HG03571 (cell line): ENCODE data around the gene PIK3C2A.
"Not testable (repeated sequence)": the region's sequence is repeated elsewhere in the genome, so short reads cannot be mapped to it uniquely, and the experiment has no call there.

Experiments used
- ATAC-seq: cut with Tn5 transposase; IDR thresholded peaks from one replicate; pipeline ENCODE4 v1.9.1; 2021; ENCODE audit not compliant: unreplicated experiment

Gene PIK3C2A, protein sequence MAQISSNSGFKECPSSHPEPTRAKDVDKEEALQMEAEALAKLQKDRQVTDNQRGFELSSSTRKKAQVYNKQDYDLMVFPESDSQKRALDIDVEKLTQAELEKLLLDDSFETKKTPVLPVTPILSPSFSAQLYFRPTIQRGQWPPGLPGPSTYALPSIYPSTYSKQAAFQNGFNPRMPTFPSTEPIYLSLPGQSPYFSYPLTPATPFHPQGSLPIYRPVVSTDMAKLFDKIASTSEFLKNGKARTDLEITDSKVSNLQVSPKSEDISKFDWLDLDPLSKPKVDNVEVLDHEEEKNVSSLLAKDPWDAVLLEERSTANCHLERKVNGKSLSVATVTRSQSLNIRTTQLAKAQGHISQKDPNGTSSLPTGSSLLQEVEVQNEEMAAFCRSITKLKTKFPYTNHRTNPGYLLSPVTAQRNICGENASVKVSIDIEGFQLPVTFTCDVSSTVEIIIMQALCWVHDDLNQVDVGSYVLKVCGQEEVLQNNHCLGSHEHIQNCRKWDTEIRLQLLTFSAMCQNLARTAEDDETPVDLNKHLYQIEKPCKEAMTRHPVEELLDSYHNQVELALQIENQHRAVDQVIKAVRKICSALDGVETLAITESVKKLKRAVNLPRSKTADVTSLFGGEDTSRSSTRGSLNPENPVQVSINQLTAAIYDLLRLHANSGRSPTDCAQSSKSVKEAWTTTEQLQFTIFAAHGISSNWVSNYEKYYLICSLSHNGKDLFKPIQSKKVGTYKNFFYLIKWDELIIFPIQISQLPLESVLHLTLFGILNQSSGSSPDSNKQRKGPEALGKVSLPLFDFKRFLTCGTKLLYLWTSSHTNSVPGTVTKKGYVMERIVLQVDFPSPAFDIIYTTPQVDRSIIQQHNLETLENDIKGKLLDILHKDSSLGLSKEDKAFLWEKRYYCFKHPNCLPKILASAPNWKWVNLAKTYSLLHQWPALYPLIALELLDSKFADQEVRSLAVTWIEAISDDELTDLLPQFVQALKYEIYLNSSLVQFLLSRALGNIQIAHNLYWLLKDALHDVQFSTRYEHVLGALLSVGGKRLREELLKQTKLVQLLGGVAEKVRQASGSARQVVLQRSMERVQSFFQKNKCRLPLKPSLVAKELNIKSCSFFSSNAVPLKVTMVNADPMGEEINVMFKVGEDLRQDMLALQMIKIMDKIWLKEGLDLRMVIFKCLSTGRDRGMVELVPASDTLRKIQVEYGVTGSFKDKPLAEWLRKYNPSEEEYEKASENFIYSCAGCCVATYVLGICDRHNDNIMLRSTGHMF (N-terminal part only)

DNA sequence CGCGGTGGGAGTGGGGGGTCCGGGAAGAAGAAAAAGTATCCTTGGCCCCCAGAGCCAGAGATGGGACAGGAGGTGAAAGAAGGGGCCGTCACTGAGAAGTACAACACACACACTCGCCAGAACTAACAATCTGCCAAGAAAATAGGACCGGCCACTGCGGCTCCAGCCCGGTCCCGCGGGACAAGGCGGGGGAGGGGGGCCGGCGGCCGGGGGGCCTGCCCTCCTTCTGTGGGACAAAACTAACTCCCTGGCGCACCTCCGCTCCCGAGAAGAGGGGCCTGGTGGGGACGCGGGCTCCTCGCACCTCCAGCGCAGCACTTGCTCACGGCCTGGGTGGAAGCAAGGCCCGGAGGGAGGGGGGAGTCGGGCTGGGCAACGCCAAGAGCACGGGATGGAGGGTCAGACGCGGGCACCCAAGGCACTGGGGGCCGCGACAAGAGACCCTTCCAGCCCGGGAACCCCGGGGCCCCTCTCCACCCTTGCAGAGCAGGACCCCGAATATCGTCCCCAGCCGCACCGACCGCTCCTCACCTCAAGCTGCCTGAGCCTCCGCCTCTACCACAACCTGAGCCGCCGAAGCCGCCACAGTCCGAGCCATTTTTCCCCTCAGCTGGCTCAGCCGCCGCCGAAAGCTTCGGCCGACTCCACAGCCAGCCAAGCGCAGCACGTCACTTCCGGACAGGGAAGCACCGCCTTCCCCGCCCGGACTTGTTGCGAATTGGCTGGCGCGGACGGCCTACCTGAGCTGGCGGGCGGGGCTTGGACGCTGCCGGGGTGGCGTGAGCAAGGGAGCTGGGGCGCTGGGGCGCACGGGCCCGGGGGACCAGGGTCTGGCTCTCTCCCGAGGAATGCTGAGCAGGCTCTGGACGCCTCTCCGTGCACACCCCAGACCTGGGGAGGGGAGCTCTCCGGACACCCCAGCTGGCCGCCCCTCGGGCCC is at the start of gene PIK3C2A:
PIK3C2A (minus strand) TSS at position 670 of the 940 bp plus-strand sequence. CDS start 38,245 bp downstream, outside the sequence.
- peak; percentile 97 for ATAC-seq

DNA sequence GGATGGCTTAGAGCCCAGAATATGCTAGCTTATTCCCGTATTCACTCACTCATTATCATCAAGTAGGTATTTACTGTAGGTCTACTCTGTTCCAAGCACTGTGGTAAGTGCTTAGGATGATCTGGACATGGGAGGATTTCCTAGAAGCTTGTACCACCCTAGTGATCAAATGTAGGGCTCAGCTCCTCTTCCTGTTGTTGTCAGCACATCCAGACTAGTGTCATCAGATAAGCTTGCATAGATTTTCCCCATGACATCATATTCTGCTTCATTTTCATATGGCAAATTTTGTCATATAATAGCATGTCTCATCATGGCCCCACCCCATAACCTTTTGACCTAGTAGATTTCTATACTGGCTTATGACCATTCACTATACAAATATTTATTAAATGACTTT is 49.4 kb upstream of the PIK3C2A start:
- no peak for ATAC-seq

DNA sequence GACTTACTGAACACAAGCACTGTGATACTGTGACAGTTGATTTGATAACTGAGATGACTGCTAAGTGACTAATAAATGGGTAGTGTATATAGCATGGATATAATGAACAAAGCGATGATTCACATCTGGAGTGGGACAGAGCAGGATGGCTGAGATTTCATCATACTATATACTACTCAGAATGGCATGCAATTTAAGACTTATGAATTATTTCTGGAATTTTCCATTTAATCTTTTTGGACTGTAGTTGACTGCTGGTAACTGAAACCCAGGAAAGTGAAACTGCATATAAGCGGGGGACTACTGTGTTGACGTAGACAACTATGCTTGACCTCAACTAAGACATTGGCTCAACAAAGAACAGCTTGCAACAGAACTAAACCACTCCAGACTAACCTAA is 48.7 kb upstream of the PIK3C2A start:
- no peak for ATAC-seq

DNA sequence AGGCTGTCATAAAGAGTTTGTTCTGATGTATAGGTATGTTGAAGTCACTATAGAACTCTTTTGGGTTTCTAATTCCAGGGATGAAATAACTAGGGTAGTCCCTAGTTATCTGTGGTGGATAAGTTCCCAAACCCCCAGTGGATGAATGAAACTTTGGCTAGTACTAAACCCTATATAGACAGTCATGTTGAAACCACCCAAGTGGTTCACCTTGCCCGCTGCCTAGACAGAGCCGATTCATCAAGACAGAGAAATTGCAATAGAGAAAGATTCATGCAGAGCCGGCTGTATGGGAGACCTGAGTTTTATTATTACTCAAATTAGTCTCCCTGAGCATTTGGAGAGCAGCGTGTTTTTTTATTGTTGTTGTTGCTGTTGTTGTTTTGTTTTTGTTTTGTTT is 44.9 kb upstream of the PIK3C2A start:
- ATAC-seq: no peak

DNA sequence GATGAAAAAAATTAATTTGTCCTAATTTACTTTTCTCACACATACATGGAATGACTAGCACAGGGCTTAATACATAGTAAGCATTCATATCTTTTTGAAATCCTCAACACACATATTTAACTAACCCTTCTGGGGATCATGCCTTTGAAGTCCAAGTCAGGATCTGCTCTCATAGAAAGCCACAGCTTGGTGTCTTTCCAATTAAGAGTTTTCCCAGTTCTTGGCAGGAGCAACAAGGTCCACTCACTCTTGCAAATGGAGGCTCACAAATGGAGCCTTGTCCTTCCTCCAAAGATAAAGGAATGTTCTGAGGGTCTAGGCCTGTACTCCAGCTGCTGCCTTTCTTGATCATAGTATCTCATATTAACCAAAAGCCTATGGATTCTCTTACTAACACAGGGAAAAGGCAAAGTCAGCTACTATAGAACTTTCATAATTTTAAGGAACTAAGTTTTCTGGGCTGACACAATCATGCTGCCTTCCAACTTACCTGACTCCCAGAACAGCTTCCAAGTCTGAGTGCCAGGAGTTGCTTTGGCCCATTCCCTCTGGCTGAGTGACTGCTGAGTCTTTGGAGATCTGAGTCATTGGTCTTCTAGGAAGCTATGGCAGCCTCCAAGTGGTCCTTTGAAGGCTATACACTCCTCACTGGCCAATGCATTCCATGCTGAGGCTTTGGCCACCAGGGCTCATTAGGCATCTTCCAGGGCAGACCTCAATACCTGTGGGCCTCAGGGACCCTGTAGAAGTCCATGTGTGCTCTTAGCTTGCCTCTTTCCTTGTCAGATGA is 43.0 kb upstream of the PIK3C2A start:
- ATAC-seq: no peak

DNA sequence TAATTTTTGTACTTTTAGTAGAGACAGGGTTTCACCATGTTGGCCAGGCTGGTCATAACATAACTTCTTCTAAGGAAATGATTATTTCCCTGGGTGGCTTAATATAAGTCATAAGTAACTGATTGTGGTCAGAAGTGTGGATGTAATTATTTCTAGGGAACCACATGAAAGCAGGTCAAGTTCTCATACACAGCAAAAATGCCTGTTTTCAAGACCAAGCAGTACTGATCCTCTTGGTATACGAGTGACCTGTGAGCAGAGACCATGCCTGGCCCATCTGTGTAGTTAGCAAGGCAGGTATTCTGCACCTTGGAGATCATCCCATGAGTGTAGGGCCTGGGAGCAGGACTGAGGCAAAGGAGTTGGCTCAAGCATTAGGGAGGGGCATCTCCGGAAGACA is 36.3 kb upstream of the PIK3C2A start:
- ATAC-seq: peak; percentile 98

DNA sequence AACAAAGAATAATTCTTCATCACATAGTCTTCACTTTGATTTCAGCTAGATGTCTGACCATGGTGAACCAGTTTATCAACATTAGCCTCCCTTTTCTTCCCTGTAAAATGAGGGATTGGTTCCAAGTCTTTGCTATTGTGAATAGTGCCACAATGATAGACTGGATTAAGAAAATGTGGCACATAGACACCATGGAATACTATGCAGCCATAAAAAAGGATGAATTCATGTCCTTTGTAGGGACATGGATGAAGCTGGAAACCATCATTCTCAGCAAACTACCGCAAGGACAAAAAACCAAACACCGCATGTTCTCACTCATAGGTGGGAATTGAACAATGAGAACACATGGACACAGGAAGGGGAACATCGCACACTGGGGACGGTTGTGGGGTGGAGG is 35.2 kb upstream of the PIK3C2A start:
- not testable (repeated sequence) for ATAC-seq

DNA sequence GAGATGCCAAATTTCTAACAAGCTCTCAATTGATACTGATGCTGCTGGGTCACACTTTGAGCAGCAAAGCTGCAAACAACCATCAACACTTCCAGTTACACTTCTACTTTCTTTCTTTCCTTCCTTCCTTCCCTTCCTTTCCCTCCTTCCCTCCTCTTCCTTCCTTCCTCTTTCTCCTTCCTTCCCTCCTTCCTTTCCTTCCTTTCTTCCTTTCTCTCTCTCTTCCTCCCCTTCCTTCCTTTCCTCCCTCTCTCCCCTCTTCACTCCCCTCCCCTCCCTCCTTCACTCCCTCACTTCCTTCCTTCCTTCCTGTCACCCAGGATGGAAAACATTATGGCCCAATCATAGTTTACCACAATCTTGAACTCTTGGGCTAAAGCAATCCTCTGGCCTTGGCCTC is 33.0 kb upstream of the PIK3C2A start:
- ATAC-seq: no peak

DNA sequence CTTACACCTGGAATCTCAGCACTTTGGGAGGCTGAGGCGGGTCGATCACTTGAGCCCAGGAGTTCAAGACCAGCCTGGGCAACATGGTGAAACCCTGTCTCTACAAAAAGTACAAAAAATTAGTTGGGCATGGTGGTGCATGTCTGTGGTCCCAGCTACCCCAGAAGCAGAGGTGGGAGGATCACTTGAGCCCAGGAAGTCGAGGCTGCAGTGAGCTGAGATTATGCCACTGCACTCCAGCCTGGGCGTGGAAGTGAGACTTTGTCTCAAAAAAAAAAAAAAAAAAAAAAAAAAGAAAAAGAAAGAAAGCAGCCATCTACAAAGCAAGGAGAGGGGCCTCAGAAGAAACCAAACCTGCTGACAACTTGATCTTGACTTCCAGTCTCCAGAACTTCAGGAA is 32.1 kb upstream of the PIK3C2A start:
- ATAC-seq: not testable (repeated sequence)

DNA sequence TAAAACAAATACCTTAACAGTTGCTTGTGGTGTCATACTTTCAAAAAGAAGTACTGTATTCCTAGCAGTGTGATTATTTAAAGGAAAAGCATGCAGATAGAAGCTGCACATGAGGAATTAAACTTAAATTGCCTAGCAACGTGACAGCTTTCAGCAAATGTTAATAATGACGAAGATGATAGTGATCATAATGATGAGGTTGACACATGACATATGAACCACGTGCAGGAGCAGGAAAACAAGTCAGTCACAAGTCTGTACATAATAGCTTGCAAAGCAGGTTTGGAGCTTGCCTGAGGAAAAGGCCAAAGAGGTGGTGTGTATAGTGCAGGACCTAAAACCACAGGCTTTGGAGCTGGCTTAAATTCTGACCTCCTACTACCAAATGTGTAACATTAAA is 30.6 kb upstream of the PIK3C2A start:
- no peak for ATAC-seq

DNA sequence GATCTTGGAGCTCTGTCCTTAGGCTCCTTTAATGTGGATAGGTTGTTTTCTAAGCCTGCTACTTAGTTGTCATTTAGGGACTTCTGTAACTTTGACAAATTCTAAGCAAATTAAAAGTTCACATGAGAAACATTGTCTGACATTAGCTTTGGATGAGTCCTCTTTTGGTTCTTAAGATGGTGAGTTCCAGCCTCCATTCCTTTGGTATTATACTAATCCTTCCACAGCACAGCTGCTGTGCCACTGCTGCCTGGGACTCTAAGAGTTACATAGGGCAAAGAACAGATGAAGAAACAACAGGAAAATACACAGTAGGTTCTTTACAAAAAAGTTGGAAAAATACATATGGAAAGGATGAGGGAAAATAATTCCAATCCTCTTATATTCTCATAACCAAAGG is 25.3 kb upstream of the PIK3C2A start:
- no peak for ATAC-seq

DNA sequence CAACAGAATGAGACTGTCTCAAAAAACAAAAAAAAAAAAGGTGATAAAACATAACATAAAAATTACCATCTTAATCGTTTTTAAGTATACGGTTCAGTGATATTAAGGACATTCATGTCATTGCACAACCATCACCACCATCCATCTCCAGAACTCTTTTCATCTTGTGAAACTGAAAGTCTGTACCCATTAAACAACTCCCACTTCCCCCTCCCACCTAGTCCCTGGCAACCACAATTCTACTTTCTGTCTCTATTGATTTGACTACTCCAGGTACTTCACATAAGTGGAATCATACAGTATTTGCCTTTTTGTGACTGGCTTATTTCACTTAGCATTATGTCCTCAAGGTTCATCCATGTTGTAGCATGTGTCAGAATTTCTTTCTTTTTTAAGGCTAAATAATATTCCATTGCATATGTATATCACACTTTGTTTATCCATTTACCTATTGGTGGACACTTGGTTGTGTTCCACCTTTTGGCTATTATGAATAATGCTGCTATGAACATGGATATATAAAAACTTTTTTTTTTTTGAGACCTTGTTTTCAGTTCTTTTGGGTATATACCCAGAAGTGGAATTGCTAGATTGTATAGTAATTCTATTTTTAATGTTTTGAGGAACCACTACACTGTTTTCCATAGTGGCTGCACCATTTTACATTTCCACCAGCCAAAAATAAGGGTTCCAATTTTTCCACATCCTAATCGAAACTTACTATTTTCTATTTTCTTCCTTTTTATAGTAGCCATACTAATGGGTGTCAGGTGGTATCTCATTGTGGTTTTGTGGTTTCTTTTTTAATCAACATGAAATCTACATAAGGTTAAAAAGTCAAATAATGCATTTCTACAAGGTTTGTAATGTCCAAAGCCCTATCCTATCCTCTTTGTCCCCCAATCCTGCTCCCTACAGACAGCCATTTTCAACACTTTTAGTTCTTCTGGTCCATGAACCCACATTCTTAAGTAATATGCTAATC is 23.4 kb upstream of the PIK3C2A start:
- ATAC-seq: peak; percentile 96

DNA sequence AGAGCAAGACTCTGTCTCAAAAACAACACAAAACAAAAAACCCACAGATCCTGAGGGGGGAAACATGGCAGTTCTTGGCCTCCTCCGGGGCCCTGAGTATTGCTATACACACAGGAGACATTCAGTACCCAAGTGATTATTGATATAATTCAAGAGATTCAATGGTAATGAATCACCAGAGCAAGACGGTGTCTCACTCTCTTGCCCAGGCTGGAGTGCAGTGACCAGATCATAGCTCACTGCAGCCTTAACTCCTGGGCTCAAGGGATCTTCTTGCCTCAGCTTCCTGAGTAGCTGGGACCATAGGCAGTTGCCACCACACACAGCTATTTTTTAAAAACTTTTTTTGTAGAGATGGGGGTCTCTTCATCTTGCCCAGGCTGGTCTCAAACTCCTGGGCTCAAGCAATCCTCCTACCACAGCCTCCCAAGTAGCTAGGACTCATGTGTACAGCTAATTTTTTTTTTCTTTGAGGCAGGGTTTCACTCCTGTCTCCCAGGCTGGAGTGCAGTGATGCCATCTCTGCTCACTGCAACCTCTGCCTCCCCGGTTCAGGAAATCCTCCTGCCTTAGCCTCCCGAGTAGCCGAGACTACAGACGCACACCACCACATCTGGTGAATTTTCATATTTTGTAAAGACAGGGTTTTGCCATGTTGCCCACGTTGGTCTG is 21.8 kb upstream of the PIK3C2A start:
- ATAC-seq: no peak

DNA sequence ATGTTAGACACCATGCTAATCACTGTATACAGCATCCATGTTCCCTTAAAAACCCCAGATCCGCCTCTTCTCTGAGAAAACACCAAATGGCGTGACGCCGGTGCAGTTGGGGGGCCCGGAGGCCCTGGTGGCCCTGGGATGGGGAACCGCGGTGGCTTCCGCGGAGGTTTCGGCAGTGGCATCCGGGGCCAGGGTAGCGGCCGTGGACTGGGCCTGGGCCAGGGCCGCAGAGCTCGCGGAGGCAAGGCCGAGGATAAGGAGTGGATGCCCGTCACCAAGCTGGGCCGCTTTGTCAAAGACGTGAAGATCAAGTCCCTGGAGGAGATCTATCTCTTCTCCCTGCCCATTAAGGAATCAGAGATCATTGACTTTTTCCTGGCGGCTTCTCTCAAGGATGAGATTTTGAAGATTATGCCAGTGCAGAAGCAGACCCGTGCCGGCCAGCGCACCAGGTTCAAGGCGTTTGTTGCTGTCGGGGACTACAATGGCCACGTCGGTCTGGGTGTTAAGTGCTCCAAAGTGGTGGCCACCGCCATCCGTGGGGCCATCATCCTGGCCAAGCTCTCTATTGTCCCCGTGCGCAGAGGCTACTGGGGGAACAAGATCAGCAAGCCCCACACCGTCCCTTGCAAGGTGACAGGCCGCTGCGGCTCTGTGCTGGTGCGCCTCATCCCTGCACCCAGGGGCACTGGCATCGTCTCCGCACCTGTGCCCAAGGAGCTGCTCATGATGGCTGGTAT is 20.6 kb upstream of the PIK3C2A start:
- ATAC-seq: not testable (repeated sequence)

DNA sequence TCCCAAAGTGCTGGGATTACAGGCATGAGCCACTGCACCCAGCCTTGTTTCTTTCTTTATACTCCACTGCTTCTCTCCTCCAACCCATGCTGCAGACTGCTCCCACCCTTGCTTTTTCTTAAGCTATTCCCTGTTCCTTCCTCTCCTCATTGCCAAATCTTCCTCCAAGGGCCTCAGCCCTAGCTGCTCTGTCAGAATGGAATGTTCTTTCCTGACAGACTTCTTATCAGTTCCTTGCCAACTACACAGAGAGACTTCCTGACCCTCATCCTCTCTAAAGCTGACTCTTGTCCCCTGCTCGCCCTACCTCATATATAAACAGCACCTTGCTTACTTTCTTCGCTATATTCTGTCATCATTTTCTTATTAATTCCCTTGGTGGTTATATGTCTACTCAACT is 16.9 kb upstream of the PIK3C2A start:
- ATAC-seq: no peak

DNA sequence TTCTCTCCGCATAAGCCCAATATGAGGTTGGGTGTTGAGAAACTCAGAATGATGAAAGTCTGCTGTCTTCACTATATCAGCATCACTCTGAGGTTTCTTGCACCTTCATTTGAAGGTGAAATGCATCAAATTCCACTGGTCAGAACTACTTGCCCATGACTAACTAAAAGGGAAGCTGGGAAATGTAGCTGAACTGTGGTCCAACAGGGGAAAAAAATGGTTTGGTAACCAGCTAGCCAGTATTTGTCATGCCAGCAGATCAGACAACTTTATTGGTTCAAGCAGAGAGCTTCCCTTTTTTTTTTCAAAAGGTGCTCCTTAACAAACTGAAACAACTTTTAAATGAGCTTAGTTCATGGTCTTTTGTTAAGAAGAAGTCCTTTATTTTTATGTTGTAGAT is 14.2 kb upstream of the PIK3C2A start:
- no peak for ATAC-seq

DNA sequence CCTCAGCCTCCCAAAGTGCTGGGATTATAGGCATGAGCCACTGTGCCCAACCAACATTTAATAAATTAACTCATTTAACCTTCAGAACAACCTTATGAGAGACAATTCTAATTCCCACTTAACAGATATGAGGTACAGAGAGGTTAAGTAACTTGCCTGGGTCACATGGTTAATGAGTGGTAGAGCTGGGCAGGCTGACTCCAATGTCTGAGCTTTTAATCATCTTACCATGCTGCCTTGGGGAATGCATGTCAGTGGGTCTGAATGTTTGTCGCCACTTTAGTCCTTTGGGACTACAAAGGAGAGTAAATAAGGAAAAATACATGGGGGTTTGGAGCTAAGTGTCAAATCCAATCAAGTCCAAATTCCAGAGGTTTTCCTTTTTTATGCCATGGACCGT is 11.2 kb upstream of the PIK3C2A start:
- no peak for ATAC-seq
